ENCODE results near the gene SETD1B. TPM values are rescaled to one million over a fixed set of nuclear protein-coding genes. Genes with fewer than 3 reads are reported as not detected.

Gene SETD1B
- total RNA-seq, 2 experiments from 2014 or later, result 15.0 to 15.6 TPM

Other genes with a start within 250 kb of the SETD1B start
- 10 to 100 TPM; 55.3 to 57.3 TPM for gene KDM2B, start 223.0 kb upstream of the SETD1B start, total RNA-seq
- gene ORAI1, start 177.5 kb upstream of the SETD1B start, total RNA-seq, result 10 to 100 TPM; 44.0 to 44.4 TPM
- 1 to 10 TPM; 1.8 to 1.9 TPM for gene MORN3, start 134.4 kb upstream of the SETD1B start, total RNA-seq
- 10 to 100 TPM; 14.5 to 15.2 TPM for gene TMEM120B, start 91.3 kb upstream of the SETD1B start, total RNA-seq
- 10 to 100 TPM; 78.6 to 85.5 TPM for gene RHOF, start 10.3 kb upstream of the SETD1B start, total RNA-seq
- gene HPD, start 54.9 kb downstream of the SETD1B start, total RNA-seq, result not detected
- 10 to 100 TPM; 64.3 to 68.5 TPM for gene PSMD9, start 84.8 kb downstream of the SETD1B start, total RNA-seq
- 1 to 10 TPM; 1.3 to 1.8 TPM for gene CFAP251, start 114.6 kb downstream of the SETD1B start, total RNA-seq
- 1 to 10 TPM; 6.7 to 7.2 TPM for gene BCL7A, start 217.9 kb downstream of the SETD1B start, total RNA-seq

Measured in activated naive CD8-positive, alpha-beta T cell treated with anti-CD3 and anti-CD28 coated beads for 36 hours (primary cell).